Measurements from ENCODE around the gene SMG9.

Gene SMG9

GRCh38 chr19:43687660-43687997 lies 67.1 kb downstream of the SMG9 start:
- no peak overlapping the region for H3K4me2 ChIP-seq (ENCODE audit: low read depth, low read length, poor library complexity, severe bottlenecking)
- H3K9me2 ChIP-seq (replicated peaks; ENCODE audit: insufficient read depth, low read length): no peaks in the 10 kb centered on the region
- H4K20me1 ChIP-seq (ENCODE audit: low read depth, low read length): no peaks in the 10 kb centered on the region
- no peak overlapping the region for H3K9ac ChIP-seq (ENCODE audit: low read length)
- no peak overlapping the region for H2AFZ ChIP-seq (ENCODE audit: low read depth, low read length, severe bottlenecking)
- H3K4me3 ChIP-seq (ENCODE audit: insufficient read depth, low read length, poor library complexity, severe bottlenecking): no peak overlapping the region
- H3K79me2 ChIP-seq (ENCODE audit: insufficient read depth, low read length): no peaks in the 10 kb centered on the region
- no peak overlapping the region for H3K27ac ChIP-seq (ENCODE audit: low read depth, low read length)
- H3K36me3 ChIP-seq (ENCODE audit: low read length): no peaks in the 10 kb centered on the region
- no peaks in the 10 kb centered on the region for H3K9me3 ChIP-seq (ENCODE audit: insufficient read depth, low read length)
- H3F3A ChIP-seq (ENCODE audit: insufficient read depth): no peaks in the 10 kb centered on the region
- TF ChIP-seq EZH2phosphoT487 (conservative IDR thresholded peaks at IDR 0.05; ENCODE audit: low read length): no peak
- TF ChIP-seq CTCF (IDR thresholded peaks at IDR 0.05; ENCODE audit: insufficient read depth, low read length, poor library complexity, severe bottlenecking): no peak
- no peaks in the 10 kb centered on the region for H3K27me3 ChIP-seq (ENCODE audit: low read length)

GRCh38 chr19:43684326-43684725 lies 70.4 kb downstream of the SMG9 start:
- Histone ChIP-seq H3K4me2 (ENCODE audit: low read depth, low read length, poor library complexity, severe bottlenecking) (no peak overlapping the region), H3K27ac (ENCODE audit: low read depth, low read length) (no peak overlapping the region), H3K9me3 (ENCODE audit: insufficient read depth, low read length) (no peaks in the 10 kb centered on the region), H4K20me1 (ENCODE audit: low read depth, low read length) (no peaks in the 10 kb centered on the region), H3K36me3 (ENCODE audit: low read length) (no peaks in the 10 kb centered on the region), H3K79me2 (ENCODE audit: insufficient read depth, low read length) (no peaks in the 10 kb centered on the region), H3K4me3 (ENCODE audit: insufficient read depth, low read length, poor library complexity, severe bottlenecking) (no peak overlapping the region), H3K9me2 (replicated peaks; ENCODE audit: insufficient read depth, low read length) (no peaks in the 10 kb centered on the region), H3K27me3 (ENCODE audit: low read length) (no peaks in the 10 kb centered on the region), H3K9ac (ENCODE audit: low read length) (no peak overlapping the region), H3F3A (ENCODE audit: insufficient read depth) (no peaks in the 10 kb centered on the region), H2AFZ (ENCODE audit: low read depth, low read length, severe bottlenecking) (no peak overlapping the region)
- TF ChIP-seq EZH2phosphoT487 (conservative IDR thresholded peaks at IDR 0.05; ENCODE audit: low read length) (no peak), CTCF (IDR thresholded peaks at IDR 0.05; ENCODE audit: insufficient read depth, low read length, poor library complexity, severe bottlenecking) (no peak)

GRCh38 chr19:43683905-43684304 lies 70.9 kb downstream of the SMG9 start:
- Histone ChIP-seq H3K9me2 (replicated peaks; ENCODE audit: insufficient read depth, low read length) (no peaks in the 10 kb centered on the region), H2AFZ (ENCODE audit: low read depth, low read length, severe bottlenecking) (no peak overlapping the region), H3K36me3 (ENCODE audit: low read length) (no peaks in the 10 kb centered on the region), H3K4me2 (ENCODE audit: low read depth, low read length, poor library complexity, severe bottlenecking) (no peak overlapping the region), H4K20me1 (ENCODE audit: low read depth, low read length) (no peaks in the 10 kb centered on the region), H3K9ac (ENCODE audit: low read length) (no peak overlapping the region), H3F3A (ENCODE audit: insufficient read depth) (no peaks in the 10 kb centered on the region), H3K27me3 (ENCODE audit: low read length) (no peaks in the 10 kb centered on the region), H3K4me3 (ENCODE audit: insufficient read depth, low read length, poor library complexity, severe bottlenecking) (no peak overlapping the region), H3K79me2 (ENCODE audit: insufficient read depth, low read length) (no peaks in the 10 kb centered on the region), H3K9me3 (ENCODE audit: insufficient read depth, low read length) (no peaks in the 10 kb centered on the region), H3K27ac (ENCODE audit: low read depth, low read length) (no peak overlapping the region)
- no peak for TF ChIP-seq EZH2phosphoT487 (conservative IDR thresholded peaks at IDR 0.05; ENCODE audit: low read length)
- TF ChIP-seq CTCF (IDR thresholded peaks at IDR 0.05; ENCODE audit: insufficient read depth, low read length, poor library complexity, severe bottlenecking): no peak
